ENCODE results near the gene CACNA2D2. TPM values are rescaled to one million over a fixed set of nuclear protein-coding genes. Genes with fewer than 3 reads are reported as not detected.

Gene CACNA2D2
- total and polyA plus RNA-seq, 2 of the 4 experiments (the other 2 are of a cell fraction): 0.15 TPM; not detected in 1

DNA sequence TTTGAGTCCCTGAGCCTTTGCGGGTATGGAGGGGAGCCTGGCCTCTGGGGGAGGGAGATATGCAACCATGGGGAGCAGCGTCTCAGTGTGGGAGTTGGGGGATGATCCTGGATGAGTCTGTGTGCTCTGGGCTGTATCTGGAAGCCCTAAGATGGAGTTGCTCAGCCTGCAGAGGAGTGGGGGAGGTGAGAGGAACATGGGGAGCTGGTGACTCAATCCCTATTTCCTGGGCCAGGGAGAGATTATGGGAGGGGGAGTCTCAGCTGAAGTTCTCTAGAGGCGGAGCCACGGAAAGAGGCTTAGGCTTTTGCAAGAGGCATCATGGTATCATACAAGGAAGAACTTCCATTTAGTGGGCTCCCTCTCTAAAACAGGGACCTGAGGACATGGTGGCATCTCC is 84.6 kb downstream of the CACNA2D2 start:
- CTCF ChIA-PET: no interaction called here

More for the DNA sequence above, 84.6 kb downstream of the CACNA2D2 start:
- no peaks in the 10 kb centered on the region for H3K9me3 ChIP-seq (ENCODE audit: control insufficient read depth, insufficient read depth, low read length)
- H2AK9ac ChIP-seq (replicated peaks; ENCODE audit: low read depth, low read length, poor library complexity): no peak overlapping the region
- H3K4me3 ChIP-seq (ENCODE audit: insufficient read depth, low read depth, low read length): no peak overlapping the region
- 80% methylated on average over 2 of the region's 4 CpGs; no CpG with 5 or more reads in 1 of the 2 experiments for WGBS, 2 experiments (ENCODE audit: extremely low coverage in 2 of 2, insufficient read length in 1 of 2)
- H2BK120ac ChIP-seq (ENCODE audit: low read depth, low read length): no peak overlapping the region
- H2BK20ac ChIP-seq (ENCODE audit: low read depth, low read length): no peak overlapping the region
- no peak overlapping the region for H3K4ac ChIP-seq (ENCODE audit: low read depth, low read length)
- no TSS peak for BruUV-seq (replicated peaks)
- no peak overlapping the region for H4K91ac ChIP-seq (ENCODE audit: insufficient read depth, low read depth, low read length)
- no peaks in the 10 kb centered on the region for H4K20me1 ChIP-seq (ENCODE audit: insufficient read depth, low read length)
- peak; percentile 44; the same call in 1 of the 2 replicates for ATAC-seq (ENCODE audit: low read depth)
- in situ Hi-C loops (cut with MboI; ENCODE audit: low sequenced_read_pairs) (no loop called here), dilution Hi-C loops (cut with HindIII; ENCODE audit: low sequenced_read_pairs, unreplicated experiment) (no loop called here), intact Hi-C loops (cut with micrococcal nuclease) (no loop called here)
- H3K9me1 ChIP-seq (ENCODE audit: insufficient read depth, low read length): no peaks in the 10 kb centered on the region; the same call in 1 of the 2 replicates
- no peak overlapping the region for H2AFZ ChIP-seq (replicated peaks; ENCODE audit: low read length, poor library complexity)
- H3K9ac ChIP-seq (ENCODE audit: low read depth, low read length): no peak overlapping the region
- no peak overlapping the region for H4K5ac ChIP-seq (ENCODE audit: low read depth, low read length)
- TF ChIP-seq NFE2L2 (IDR thresholded peaks at IDR 0.05; ENCODE audit: low read depth, low read length) (no peak), CHD1 (IDR thresholded peaks at IDR 0.05; ENCODE audit: low read depth, low read length) (no peak), MAZ (IDR thresholded peaks at IDR 0.05; ENCODE audit: borderline replicate concordance, low read depth, low read length) (no peak), RAD21 (IDR thresholded peaks at IDR 0.05; ENCODE audit: low read length) (no peak), RFX5 (IDR thresholded peaks at IDR 0.05; ENCODE audit: low read depth, low read length) (no peak)
- TF ChIP-seq, protein P1, sequence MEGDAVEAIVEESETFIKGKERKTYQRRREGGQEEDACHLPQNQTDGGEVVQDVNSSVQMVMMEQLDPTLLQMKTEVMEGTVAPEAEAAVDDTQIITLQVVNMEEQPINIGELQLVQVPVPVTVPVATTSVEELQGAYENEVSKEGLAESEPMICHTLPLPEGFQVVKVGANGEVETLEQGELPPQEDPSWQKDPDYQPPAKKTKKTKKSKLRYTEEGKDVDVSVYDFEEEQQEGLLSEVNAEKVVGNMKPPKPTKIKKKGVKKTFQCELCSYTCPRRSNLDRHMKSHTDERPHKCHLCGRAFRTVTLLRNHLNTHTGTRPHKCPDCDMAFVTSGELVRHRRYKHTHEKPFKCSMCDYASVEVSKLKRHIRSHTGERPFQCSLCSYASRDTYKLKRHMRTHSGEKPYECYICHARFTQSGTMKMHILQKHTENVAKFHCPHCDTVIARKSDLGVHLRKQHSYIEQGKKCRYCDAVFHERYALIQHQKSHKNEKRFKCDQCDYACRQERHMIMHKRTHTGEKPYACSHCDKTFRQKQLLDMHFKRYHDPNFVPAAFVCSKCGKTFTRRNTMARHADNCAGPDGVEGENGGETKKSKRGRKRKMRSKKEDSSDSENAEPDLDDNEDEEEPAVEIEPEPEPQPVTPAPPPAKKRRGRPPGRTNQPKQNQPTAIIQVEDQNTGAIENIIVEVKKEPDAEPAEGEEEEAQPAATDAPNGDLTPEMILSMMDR (conservative IDR thresholded peaks at IDR 0.05; ENCODE audit: low read depth, low read length): no peak
- TF ChIP-seq, protein P2, sequence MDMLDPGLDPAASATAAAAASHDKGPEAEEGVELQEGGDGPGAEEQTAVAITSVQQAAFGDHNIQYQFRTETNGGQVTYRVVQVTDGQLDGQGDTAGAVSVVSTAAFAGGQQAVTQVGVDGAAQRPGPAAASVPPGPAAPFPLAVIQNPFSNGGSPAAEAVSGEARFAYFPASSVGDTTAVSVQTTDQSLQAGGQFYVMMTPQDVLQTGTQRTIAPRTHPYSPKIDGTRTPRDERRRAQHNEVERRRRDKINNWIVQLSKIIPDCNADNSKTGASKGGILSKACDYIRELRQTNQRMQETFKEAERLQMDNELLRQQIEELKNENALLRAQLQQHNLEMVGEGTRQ (IDR thresholded peaks at IDR 0.05; ENCODE audit: low read depth, low read length): no peak
- no peak overlapping the region for H2AK5ac ChIP-seq (ENCODE audit: low read depth, low read length)
- H3K27me3 ChIP-seq (ENCODE audit: control insufficient read depth, insufficient read depth, low read length): peaks cover 23% of the 10 kb centered on the region
- no peaks in the 10 kb centered on the region for H3K79me1 ChIP-seq (ENCODE audit: low read depth in 1 of 2, low read length in 2 of 2)
- no peak overlapping the region for H2BK15ac ChIP-seq (ENCODE audit: low read depth, low read length)
- H2BK5ac ChIP-seq (ENCODE audit: low read depth, low read length, poor library complexity, severe bottlenecking): no peak overlapping the region
- no peak overlapping the region for H3K56ac ChIP-seq (ENCODE audit: extremely low read depth, insufficient read depth, low read length)
- no peak overlapping the region for H3K23ac ChIP-seq (ENCODE audit: low read depth, low read length)
- no peak overlapping the region for H3K27ac ChIP-seq (ENCODE audit: insufficient read depth, low read length)
- H3K36me3 ChIP-seq (ENCODE audit: control insufficient read depth, insufficient read depth, low read length): no peaks in the 10 kb centered on the region
- POLR2A ChIA-PET (ENCODE audit: unreplicated experiment): no interaction called here
- DNase-seq: peak; percentile 16
- H3K4me2 ChIP-seq (ENCODE audit: low read depth, low read length): no peak overlapping the region
- H4K8ac ChIP-seq (ENCODE audit: low read depth in 2 of 2, low read length in 2 of 2): no peak overlapping the region
- H3K18ac ChIP-seq (ENCODE audit: low read depth, low read length): no peak overlapping the region
- H3K4me1 ChIP-seq (ENCODE audit: control insufficient read depth, insufficient read depth, low read length): no peaks in the 10 kb centered on the region
- H3K14ac ChIP-seq (replicated peaks; ENCODE audit: low read depth, low read length): no peak overlapping the region
